IMR-90 (cell line): ENCODE data around the gene LMBRD2. TPM values are rescaled to one million over a fixed set of nuclear protein-coding genes. Genes with fewer than 3 reads are reported as not detected.

ENCODE experiments used
- ATAC-seq: fragments of 200-7000 bp; cut with Tn5 transposase; 2 replicates; pipeline ENCODE4 v1.9.1; 2020; ENCODE audit warnings: low read depth, mild to moderate bottlenecking, moderate library complexity
- BruUV-seq: library from RNA; stranded (reverse); fragments of 400-500 nt; replicated peaks from 2 replicates; lab custom pipeline; 2021; lab: Mats Ljungman, UMichigan
- CTCF ChIA-PET: fragments of 300-600 bp; formaldehyde crosslinking; extraction: SDS; loops from one replicate; lab custom pipeline; 2021; ENCODE audit warnings: antibody characterized with exemption; lab: Yijun Ruan, JAX
- POLR2A ChIA-PET: fragments of 300-600 bp; sonication (Branson Sonifier 250); formaldehyde crosslinking; loops from one replicate; lab custom pipeline; 2022; ENCODE audit warnings: antibody characterized with exemption; ENCODE audit not compliant: unreplicated experiment; lab: Charles Lee
- DNase-seq: peaks from one replicate; pipeline ENCODE4 v3.0.0; 2013
- H2AFZ ChIP-seq: replicated peaks from 2 replicates; pipeline ENCODE3; 2013; ENCODE audit warnings: low read length, mild to moderate bottlenecking; ENCODE audit not compliant: poor library complexity
- H2AK5ac ChIP-seq: 2 replicates; pipeline ENCODE4 v1.6.1; 2013; ENCODE audit warnings: low read depth, low read length, inconsistent platforms
- H2AK9ac ChIP-seq: replicated peaks from 2 replicates; pipeline ENCODE3; 2013; ENCODE audit warnings: mild to moderate bottlenecking, low read depth, low read length, moderate library complexity; ENCODE audit not compliant: poor library complexity
- H2BK120ac ChIP-seq: 2 replicates; pipeline ENCODE4 v1.6.1; 2013; ENCODE audit warnings: low read depth, low read length, inconsistent platforms
- H2BK15ac ChIP-seq: 3 replicates; pipeline ENCODE4 v1.6.1; 2013; ENCODE audit warnings: low read depth, low read length, inconsistent platforms
- H2BK20ac ChIP-seq: 2 replicates; pipeline ENCODE4 v1.6.1; 2013; ENCODE audit warnings: low read depth, mild to moderate bottlenecking, inconsistent platforms, low read length, moderate library complexity
- H2BK5ac ChIP-seq: 2 replicates; pipeline ENCODE4 v1.6.1; 2013; ENCODE audit warnings: mild to moderate bottlenecking, low read depth, low read length, inconsistent platforms; ENCODE audit not compliant: poor library complexity, severe bottlenecking
- H3K14ac ChIP-seq: replicated peaks from 2 replicates; pipeline ENCODE4 v1.6.1; 2013; ENCODE audit warnings: low read depth, low read length, inconsistent platforms
- H3K18ac ChIP-seq: 2 replicates; pipeline ENCODE4 v1.6.1; 2013; ENCODE audit warnings: low read depth, low read length, control low read depth
- H3K23ac ChIP-seq: 2 replicates; pipeline ENCODE4 v1.6.1; 2013; ENCODE audit warnings: low read depth, low read length, inconsistent platforms
- H3K27ac ChIP-seq: 2 replicates; pipeline ENCODE4 v1.5.1; 2013; ENCODE audit warnings: mild to moderate bottlenecking, control low read depth, low read length; ENCODE audit not compliant: insufficient read depth
- H3K27me3 ChIP-seq: 2 replicates; pipeline ENCODE4 v1.6.1; 2013; ENCODE audit warnings: low read length; ENCODE audit not compliant: control insufficient read depth, insufficient read depth
- H3K36me3 ChIP-seq: 2 replicates; pipeline ENCODE4 v1.6.1; 2013; ENCODE audit warnings: low read length, mixed read lengths; ENCODE audit not compliant: control insufficient read depth, insufficient read depth
- H3K4ac ChIP-seq: 2 replicates; pipeline ENCODE4 v1.6.1; 2013; ENCODE audit warnings: low read depth, low read length, inconsistent platforms
- H3K4me1 ChIP-seq: 2 replicates; pipeline ENCODE4 v1.6.1; 2013; ENCODE audit warnings: low read length, mixed read lengths; ENCODE audit not compliant: control insufficient read depth, insufficient read depth
- H3K4me2 ChIP-seq: 2 replicates; pipeline ENCODE4 v1.6.1; 2013; ENCODE audit warnings: low read depth, mild to moderate bottlenecking, control low read depth, low read length, moderate library complexity
- H3K4me3 ChIP-seq: 2 replicates; pipeline ENCODE4 v1.5.1; 2013; ENCODE audit warnings: low read depth, mild to moderate bottlenecking, control low read depth, low read length, moderate library complexity; ENCODE audit not compliant: insufficient read depth
- H3K56ac ChIP-seq: 2 replicates; pipeline ENCODE4 v1.6.1; 2013; ENCODE audit warnings: low read length, inconsistent platforms; ENCODE audit not compliant: insufficient read depth; ENCODE audit errors: extremely low read depth
- H3K79me1 ChIP-seq, 2 experiments: 2 replicates each; pipeline ENCODE4 v1.6.1; 2013; ENCODE audit warnings: low read length in 2 of 2, inconsistent platforms in 1 of 2, low read depth in 1 of 2
- H3K9ac ChIP-seq: 2 replicates; pipeline ENCODE4 v1.6.1; 2013; ENCODE audit warnings: low read depth, low read length, control low read depth
- H3K9me1 ChIP-seq: 2 replicates; pipeline ENCODE4 v1.6.1; 2013; ENCODE audit warnings: low read length, inconsistent platforms; ENCODE audit not compliant: insufficient read depth
- H3K9me3 ChIP-seq: 2 replicates; pipeline ENCODE4 v1.6.1; 2013; ENCODE audit warnings: low read length; ENCODE audit not compliant: control insufficient read depth, insufficient read depth
- H4K20me1 ChIP-seq: 2 replicates; pipeline ENCODE4 v1.6.1; 2013; ENCODE audit warnings: low read length, inconsistent platforms; ENCODE audit not compliant: insufficient read depth
- H4K5ac ChIP-seq: 2 replicates; pipeline ENCODE4 v1.6.1; 2013; ENCODE audit warnings: mild to moderate bottlenecking, low read depth, low read length, control low read depth
- H4K8ac ChIP-seq, 2 experiments: 2 replicates each; pipeline ENCODE4 v1.6.1; 2013; ENCODE audit warnings: low read depth in 2 of 2, low read length in 2 of 2, control low read depth in 1 of 2, inconsistent platforms in 1 of 2
- H4K91ac ChIP-seq: 2 replicates; pipeline ENCODE4 v1.6.1; 2013; ENCODE audit warnings: low read depth, low read length, inconsistent platforms; ENCODE audit not compliant: insufficient read depth
- BHLHE40 ChIP-seq: fragments of 150-350 bp; IDR thresholded peaks from 2 replicates; pipeline ENCODE4 v1.6.1; 2016; ENCODE audit warnings: mild to moderate bottlenecking, low read depth, low read length
- CEBPB ChIP-seq: IDR thresholded peaks from 2 replicates; pipeline ENCODE4 v1.6.1; 2012; ENCODE audit warnings: low read depth, low read length, improper control_type of control experiment
- CHD1 ChIP-seq: IDR thresholded peaks from 2 replicates; pipeline ENCODE4 v1.6.1; 2012; ENCODE audit warnings: low read depth, low read length, improper control_type of control experiment
- FOS ChIP-seq: fragments of 150-350 bp; IDR thresholded peaks from 2 replicates; pipeline ENCODE4 v1.6.1; 2016; ENCODE audit warnings: low read depth, low read length
- MAFK ChIP-seq: IDR thresholded peaks from 2 replicates; pipeline ENCODE4 v1.6.1; 2012; ENCODE audit warnings: low read depth, low read length, improper control_type of control experiment
- MAZ ChIP-seq: IDR thresholded peaks from 2 replicates; pipeline ENCODE4 v1.6.1; 2012; ENCODE audit warnings: low read depth, mild to moderate bottlenecking, low read length, improper control_type of control experiment, moderate library complexity, borderline replicate concordance
- MXI1 ChIP-seq: IDR thresholded peaks from 2 replicates; pipeline ENCODE4 v1.6.1; 2012; ENCODE audit warnings: low read depth, mild to moderate bottlenecking, low read length, moderate library complexity, borderline replicate concordance
- NFE2L2 ChIP-seq: fragments of 150-350 bp; IDR thresholded peaks from 2 replicates; pipeline ENCODE4 v1.6.1; 2016; ENCODE audit warnings: low read depth, mild to moderate bottlenecking, low read length
- POLR2A ChIP-seq: IDR thresholded peaks from 2 replicates; pipeline ENCODE4 v1.6.1; 2012; ENCODE audit warnings: mild to moderate bottlenecking, low read depth, low read length
- RAD21 ChIP-seq: IDR thresholded peaks from 2 replicates; pipeline ENCODE4 v1.6.1; 2012; ENCODE audit warnings: low read length, improper control_type of control experiment
- RCOR1 ChIP-seq: IDR thresholded peaks from 2 replicates; pipeline ENCODE4 v1.6.1; 2012; ENCODE audit warnings: mild to moderate bottlenecking, low read length, improper control_type of control experiment; ENCODE audit not compliant: insufficient replicate concordance
- RFX5 ChIP-seq: IDR thresholded peaks from 2 replicates; pipeline ENCODE4 v1.8.0; 2012; ENCODE audit warnings: low read depth, mild to moderate bottlenecking, low read length, moderate library complexity
- SMC3 ChIP-seq: fragments of 150-350 bp; IDR thresholded peaks from 2 replicates; pipeline ENCODE4 v1.6.1; 2016; ENCODE audit warnings: low read depth, mild to moderate bottlenecking, antibody characterized with exemption, low read length, moderate library complexity
- WGBS, 2 experiments: methylation state at CpG; one replicate each; pipeline versions ENCODE4 v1.1.5 to v1.1.7; 2013; ENCODE audit warnings: missing lambda C conversion rate in 2 of 2; ENCODE audit not compliant: insufficient read length in 1 of 2; ENCODE audit errors: extremely low coverage in 2 of 2; 5-methylcytosine and 5-hydroxymethylcytosine counted together
- dilution Hi-C: fragments of 300-500 bp; cut with HindIII; formaldehyde crosslinking; loops from one replicate; pipeline ENCODE4 v1.14.3; 2018; ENCODE audit warnings: low sequenced_read_pairs; ENCODE audit not compliant: unreplicated experiment
- in situ Hi-C: fragments of 300-500 bp; cut with MboI; formaldehyde crosslinking; loops from 3 replicates; pipeline ENCODE4 v1.14.3; 2019; ENCODE audit warnings: low sequenced_read_pairs, inconsistent platforms, mixed read lengths
- intact Hi-C: fragments of 100-400 bp; cut with micrococcal nuclease; formaldehyde crosslinking; loops from 2 replicates; pipeline ENCODE4 v1.10.0; 2022
- polyA plus RNA-seq, 3 experiments: library from polyadenylated mRNA; depleted of rRNA; stranded (reverse); fragments of >200 nt; gene quantifications; 2 replicates each; pipeline ENCODE4 v1.2.3, GENCODE V29; 2012; ENCODE audit warnings: low replicate concordance in 1 of 3
- total RNA-seq: library from RNA; depleted of rRNA; stranded (reverse); fragments of >200 nt; gene quantifications from 2 replicates; pipeline ENCODE4 v1.2.3, GENCODE V29; 2012
- TF ChIP-seq, protein P1 (sequence below): fragments of 150-350 bp; IDR thresholded peaks from 2 replicates; pipeline ENCODE4 v1.6.1; 2016; ENCODE audit warnings: low read depth, mild to moderate bottlenecking, low read length, moderate library complexity, borderline replicate concordance
- TF ChIP-seq, protein P2 (sequence below): fragments of 150-350 bp; IDR thresholded peaks from 2 replicates; pipeline ENCODE4 v1.6.1; 2017; ENCODE audit warnings: mild to moderate bottlenecking, antibody characterized with exemption, low read length, low read depth
- TF ChIP-seq, protein P3 (sequence below): conservative IDR thresholded peaks from 2 replicates; pipeline ENCODE4 v1.5.1; 2012; ENCODE audit warnings: mild to moderate bottlenecking, low read depth, low read length, improper control_type of control experiment

LMBRD2 gene
- total and polyA plus RNA-seq, 2 of the 4 experiments (the other 2 are of a cell fraction), result 1.8 to 5.2 TPM

DNA sequence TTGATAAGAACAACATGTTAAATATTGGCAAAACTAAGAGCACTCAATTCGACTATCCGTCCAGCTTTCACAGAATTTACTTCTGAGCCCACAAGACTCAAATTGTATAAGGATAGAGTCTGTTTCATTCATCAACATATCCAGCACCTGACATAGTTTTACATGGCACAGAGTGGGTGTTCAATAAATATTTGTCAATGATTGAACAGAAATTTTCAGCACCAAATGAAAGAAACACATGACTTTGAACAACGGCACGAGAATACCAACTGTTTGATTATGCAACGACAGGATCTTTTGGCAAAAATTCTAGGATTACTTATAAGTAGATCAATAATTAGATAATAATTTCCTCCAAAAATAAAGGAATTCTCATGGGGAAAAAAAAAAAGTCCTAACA lies 42.1 kb upstream of the LMBRD2 start:
- Histone ChIP-seq H3K4me3 (no peak overlapping the region), H3K9me3 (no peaks in the 10 kb centered on the region; the same call in 1 of the 2 replicates), H2BK5ac (no peak overlapping the region), H3K4ac (no peak overlapping the region), H3K4me2 (no peak overlapping the region), H3K36me3 (peaks cover 6% of the 10 kb centered on the region), H4K91ac (no peak overlapping the region), H4K20me1 (no peaks in the 10 kb centered on the region), H3K14ac (no peak overlapping the region), H2AFZ (no peak overlapping the region), H2BK120ac (no peak overlapping the region), H3K9me1 (no peaks in the 10 kb centered on the region), H3K27me3 (no peaks in the 10 kb centered on the region), H2AK5ac (no peak overlapping the region), H3K9ac (no peak overlapping the region), H3K79me1 (no peaks in the 10 kb centered on the region), H3K4me1 (no peaks in the 10 kb centered on the region), H3K23ac (no peak overlapping the region), H2AK9ac (no peak overlapping the region), H4K5ac (no peak overlapping the region), H3K18ac (no peak overlapping the region), H4K8ac (no peak overlapping the region), H2BK20ac (no peak overlapping the region), H3K56ac (no peak overlapping the region), H3K27ac (no peak overlapping the region), H2BK15ac (no peak overlapping the region)
- intact Hi-C loops, result no loop called here
- no CpG with 5 or more reads among the region's 5 CpGs for WGBS, 2 experiments
- CTCF ChIA-PET, result no interaction called here
- no peak for DNase-seq
- BruUV-seq, result no TSS peak
- POLR2A ChIA-PET, result interaction anchor here (0.7 kb wide), 1 partner anchor 30 kb away, joined by 8 read pairs; no protein-coding TSS in a partner anchor
- dilution Hi-C loops, result no loop called here
- in situ Hi-C loops, result no loop called here
- TF ChIP-seq RCOR1, result no peak
- TF ChIP-seq NFE2L2, result no peak
- TF ChIP-seq SMC3, result no peak
- no peak for TF ChIP-seq MAFK
- TF ChIP-seq MAZ, result no peak
- TF ChIP-seq RFX5, result no peak
- no peak for TF ChIP-seq CEBPB
- no peak for TF ChIP-seq BHLHE40
- TF ChIP-seq FOS, result no peak
- no peak for TF ChIP-seq CHD1
- TF ChIP-seq, protein P1, sequence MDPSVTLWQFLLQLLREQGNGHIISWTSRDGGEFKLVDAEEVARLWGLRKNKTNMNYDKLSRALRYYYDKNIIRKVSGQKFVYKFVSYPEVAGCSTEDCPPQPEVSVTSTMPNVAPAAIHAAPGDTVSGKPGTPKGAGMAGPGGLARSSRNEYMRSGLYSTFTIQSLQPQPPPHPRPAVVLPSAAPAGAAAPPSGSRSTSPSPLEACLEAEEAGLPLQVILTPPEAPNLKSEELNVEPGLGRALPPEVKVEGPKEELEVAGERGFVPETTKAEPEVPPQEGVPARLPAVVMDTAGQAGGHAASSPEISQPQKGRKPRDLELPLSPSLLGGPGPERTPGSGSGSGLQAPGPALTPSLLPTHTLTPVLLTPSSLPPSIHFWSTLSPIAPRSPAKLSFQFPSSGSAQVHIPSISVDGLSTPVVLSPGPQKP, result no peak
- TF ChIP-seq, protein P2, sequence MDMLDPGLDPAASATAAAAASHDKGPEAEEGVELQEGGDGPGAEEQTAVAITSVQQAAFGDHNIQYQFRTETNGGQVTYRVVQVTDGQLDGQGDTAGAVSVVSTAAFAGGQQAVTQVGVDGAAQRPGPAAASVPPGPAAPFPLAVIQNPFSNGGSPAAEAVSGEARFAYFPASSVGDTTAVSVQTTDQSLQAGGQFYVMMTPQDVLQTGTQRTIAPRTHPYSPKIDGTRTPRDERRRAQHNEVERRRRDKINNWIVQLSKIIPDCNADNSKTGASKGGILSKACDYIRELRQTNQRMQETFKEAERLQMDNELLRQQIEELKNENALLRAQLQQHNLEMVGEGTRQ, result no peak
- no peak for TF ChIP-seq POLR2A
- TF ChIP-seq MXI1, result no peak
- TF ChIP-seq RAD21, result no peak
- TF ChIP-seq, protein P3, sequence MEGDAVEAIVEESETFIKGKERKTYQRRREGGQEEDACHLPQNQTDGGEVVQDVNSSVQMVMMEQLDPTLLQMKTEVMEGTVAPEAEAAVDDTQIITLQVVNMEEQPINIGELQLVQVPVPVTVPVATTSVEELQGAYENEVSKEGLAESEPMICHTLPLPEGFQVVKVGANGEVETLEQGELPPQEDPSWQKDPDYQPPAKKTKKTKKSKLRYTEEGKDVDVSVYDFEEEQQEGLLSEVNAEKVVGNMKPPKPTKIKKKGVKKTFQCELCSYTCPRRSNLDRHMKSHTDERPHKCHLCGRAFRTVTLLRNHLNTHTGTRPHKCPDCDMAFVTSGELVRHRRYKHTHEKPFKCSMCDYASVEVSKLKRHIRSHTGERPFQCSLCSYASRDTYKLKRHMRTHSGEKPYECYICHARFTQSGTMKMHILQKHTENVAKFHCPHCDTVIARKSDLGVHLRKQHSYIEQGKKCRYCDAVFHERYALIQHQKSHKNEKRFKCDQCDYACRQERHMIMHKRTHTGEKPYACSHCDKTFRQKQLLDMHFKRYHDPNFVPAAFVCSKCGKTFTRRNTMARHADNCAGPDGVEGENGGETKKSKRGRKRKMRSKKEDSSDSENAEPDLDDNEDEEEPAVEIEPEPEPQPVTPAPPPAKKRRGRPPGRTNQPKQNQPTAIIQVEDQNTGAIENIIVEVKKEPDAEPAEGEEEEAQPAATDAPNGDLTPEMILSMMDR, result no peak
- ATAC-seq, result no peak
